Measurements from ENCODE around the gene RNF11. TPM values are rescaled to one million over a fixed set of nuclear protein-coding genes. Genes with fewer than 3 reads are reported as not detected.

Gene RNF11
- total RNA-seq, 1 experiment from 2014 or later: 67.5 TPM

GRCh38 chr1:51203121-51203873 is 32.8 kb upstream of the RNF11 start:
- BruUV-seq (replicated peaks): no TSS peak
- no peak overlapping the region for H3K4me3 ChIP-seq (ENCODE audit: low read depth, low read length, poor library complexity, severe bottlenecking)
- no peaks in the 10 kb centered on the region for H3K36me3 ChIP-seq (ENCODE audit: insufficient read depth, low read length, poor library complexity, severe bottlenecking)
- no peaks in the 10 kb centered on the region for H3K9me3 ChIP-seq (ENCODE audit: low read depth, low read length, poor library complexity, severe bottlenecking)
- no peak overlapping the region for H3K27ac ChIP-seq (ENCODE audit: low read depth, low read length, poor library complexity, severe bottlenecking)
- TF ChIP-seq CTCF (conservative IDR thresholded peaks at IDR 0.05; ENCODE audit: low read depth, low read length) (no peak), EZH2 (IDR thresholded peaks at IDR 0.05; ENCODE audit: borderline replicate concordance, low read depth, low read length, poor library complexity, severe bottlenecking) (no peak)
- ChIA-PET POLR2A (ENCODE audit: low non-redundant PET) (interaction anchor here (0.5 to 0.6 kb wide), 2 partner anchors 10 to 82 kb away, joined by 3 to 24 read pairs; no protein-coding TSS in a partner anchor), CTCF (no interaction called here)
- DNase-seq (ENCODE audit: low spot score): no peak
- H3K4me1 ChIP-seq (ENCODE audit: insufficient read depth, low read length, poor library complexity, severe bottlenecking): no peaks in the 10 kb centered on the region
- no peaks in the 10 kb centered on the region for H3K27me3 ChIP-seq (replicated peaks; ENCODE audit: insufficient read depth, low read depth, low read length, poor library complexity)
- intact Hi-C loops (cut with micrococcal nuclease; ENCODE audit: unreplicated experiment): no loop called here

GRCh38 chr1:51203874-51204245 is 32.2 kb upstream of the RNF11 start:
- ChIA-PET POLR2A (ENCODE audit: low non-redundant PET) (interaction anchor here (0.5 to 0.6 kb wide), 2 partner anchors 11 to 82 kb away, joined by 3 to 24 read pairs; no protein-coding TSS in a partner anchor), CTCF (no interaction called here)
- Histone ChIP-seq H3K36me3 (ENCODE audit: insufficient read depth, low read length, poor library complexity, severe bottlenecking) (no peaks in the 10 kb centered on the region), H3K4me3 (ENCODE audit: low read depth, low read length, poor library complexity, severe bottlenecking) (no peak overlapping the region), H3K27ac (ENCODE audit: low read depth, low read length, poor library complexity, severe bottlenecking) (no peak overlapping the region), H3K9me3 (ENCODE audit: low read depth, low read length, poor library complexity, severe bottlenecking) (no peaks in the 10 kb centered on the region), H3K4me1 (ENCODE audit: insufficient read depth, low read length, poor library complexity, severe bottlenecking) (no peaks in the 10 kb centered on the region), H3K27me3 (replicated peaks; ENCODE audit: insufficient read depth, low read depth, low read length, poor library complexity) (no peaks in the 10 kb centered on the region)
- TF ChIP-seq CTCF (conservative IDR thresholded peaks at IDR 0.05; ENCODE audit: low read depth, low read length): no peak
- no peak for TF ChIP-seq EZH2 (IDR thresholded peaks at IDR 0.05; ENCODE audit: borderline replicate concordance, low read depth, low read length, poor library complexity, severe bottlenecking)
- no TSS peak for BruUV-seq (replicated peaks)
- intact Hi-C loops (cut with micrococcal nuclease; ENCODE audit: unreplicated experiment): no loop called here
- no peak for DNase-seq (ENCODE audit: low spot score)

- ChIA-PET CTCF (no interaction called here), POLR2A (ENCODE audit: low non-redundant PET) (no interaction called here)
- Histone ChIP-seq H3K4me3 (ENCODE audit: low read depth, low read length, poor library complexity, severe bottlenecking) (no peak overlapping the region), H3K27ac (ENCODE audit: low read depth, low read length, poor library complexity, severe bottlenecking) (no peak overlapping the region), H3K4me1 (ENCODE audit: insufficient read depth, low read length, poor library complexity, severe bottlenecking) (no peaks in the 10 kb centered on the region), H3K27me3 (replicated peaks; ENCODE audit: insufficient read depth, low read depth, low read length, poor library complexity) (no peaks in the 10 kb centered on the region), H3K36me3 (ENCODE audit: insufficient read depth, low read length, poor library complexity, severe bottlenecking) (no peaks in the 10 kb centered on the region), H3K9me3 (ENCODE audit: low read depth, low read length, poor library complexity, severe bottlenecking) (no peaks in the 10 kb centered on the region)
- TF ChIP-seq EZH2 (IDR thresholded peaks at IDR 0.05; ENCODE audit: borderline replicate concordance, low read depth, low read length, poor library complexity, severe bottlenecking) (no peak), CTCF (conservative IDR thresholded peaks at IDR 0.05; ENCODE audit: low read depth, low read length) (no peak)
- intact Hi-C loops (cut with micrococcal nuclease; ENCODE audit: unreplicated experiment): no loop called here
- BruUV-seq (replicated peaks): no TSS peak
- DNase-seq (ENCODE audit: low spot score): no peak
Measured at GRCh38 chr1:51210055-51210454, 26.0 kb upstream of the RNF11 start.
